Measurements from ENCODE around the gene SEMA6D. TPM values are rescaled to one million over a fixed set of nuclear protein-coding genes. Genes with fewer than 3 reads are reported as not detected.

The SEMA6D gene
- total and polyA plus RNA-seq, 2 donors (not counting 1 experiment from before 2014, with no cell fraction given) = 2.4 to 13.4 TPM

- TF ChIP-seq CTCF (conservative IDR thresholded peaks at IDR 0.05 in 1 of 2, IDR thresholded peaks at IDR 0.05 in 1 of 2; ENCODE audit: low read depth in 1 of 2, low read length in 2 of 2) (no peak), EZH2 (IDR thresholded peaks at IDR 0.05; ENCODE audit: low read length, missing control alignments) (no peak)
- Histone ChIP-seq H3K9ac (ENCODE audit: insufficient read depth, low read length) (no peak overlapping the region), H3K79me2 (ENCODE audit: control insufficient read depth, insufficient read depth, low read length) (no peaks in the 10 kb centered on the region), H3K4me2 (ENCODE audit: extremely low read depth, insufficient read depth, low read length) (peak overlapping the region; percentile 66), H3K9me3 (ENCODE audit: control insufficient read depth, insufficient read depth, low read depth, low read length) (no peaks in the 10 kb centered on the region), H3K27me3 (ENCODE audit: control insufficient read depth, insufficient read depth, low read length) (no peaks in the 10 kb centered on the region), H3K4me3 (replicated peaks in 1 of 4; ENCODE audit: control extremely low read depth in 1 of 4, insufficient read depth in 1 of 4, low read depth in 3 of 4, low read length in 4 of 4) (no peak overlapping the region), H4K20me1 (ENCODE audit: control insufficient read depth, extremely low read depth, insufficient read depth, low read length) (no peaks in the 10 kb centered on the region), H2AFZ (ENCODE audit: low read length) (no peak overlapping the region), H3K27ac (ENCODE audit: insufficient read depth, low read length) (peak overlapping the region; percentile 68), H3K36me3 (ENCODE audit: control insufficient read depth, insufficient read depth, low read length) (no peaks in the 10 kb centered on the region), H3K4me1 (ENCODE audit: control insufficient read depth, extremely low read depth, insufficient read depth, low read length) (peaks cover 15% of the 10 kb centered on the region)
- peak in 1 of 2 donors; percentile 7 for DNase-seq (ENCODE audit: low read depth in 2 of 2)
These were observed 33.5 kb downstream of the SEMA6D start for GRCh38 chr15:47750740-47751262.

GRCh38 chr15:47753591-47753990 lies 36.3 kb downstream of the SEMA6D start:
- H3K9me3 ChIP-seq (ENCODE audit: control insufficient read depth, insufficient read depth, low read depth, low read length) = no peaks in the 10 kb centered on the region
- H3K36me3 ChIP-seq (ENCODE audit: control insufficient read depth, insufficient read depth, low read length) = no peaks in the 10 kb centered on the region
- no peaks in the 10 kb centered on the region for H3K79me2 ChIP-seq (ENCODE audit: control insufficient read depth, insufficient read depth, low read length)
- H3K4me1 ChIP-seq (ENCODE audit: control insufficient read depth, extremely low read depth, insufficient read depth, low read length) = peaks cover 17% of the 10 kb centered on the region
- no peak overlapping the region for H3K9ac ChIP-seq (ENCODE audit: insufficient read depth, low read length)
- H3K27ac ChIP-seq (ENCODE audit: insufficient read depth, low read length) = no peak overlapping the region
- H3K4me2 ChIP-seq (ENCODE audit: extremely low read depth, insufficient read depth, low read length) = no peak overlapping the region
- H3K27me3 ChIP-seq (ENCODE audit: control insufficient read depth, insufficient read depth, low read length) = no peaks in the 10 kb centered on the region
- H2AFZ ChIP-seq (ENCODE audit: low read length) = no peak overlapping the region
- H3K4me3 ChIP-seq (replicated peaks in 1 of 4; ENCODE audit: control extremely low read depth in 1 of 4, insufficient read depth in 1 of 4, low read depth in 3 of 4, low read length in 4 of 4) = no peak overlapping the region
- no peak for DNase-seq (ENCODE audit: low read depth in 2 of 2)
- H4K20me1 ChIP-seq (ENCODE audit: control insufficient read depth, extremely low read depth, insufficient read depth, low read length) = no peaks in the 10 kb centered on the region
- TF ChIP-seq CTCF (conservative IDR thresholded peaks at IDR 0.05 in 1 of 2, IDR thresholded peaks at IDR 0.05 in 1 of 2; ENCODE audit: low read depth in 1 of 2, low read length in 2 of 2) (no peak), EZH2 (IDR thresholded peaks at IDR 0.05; ENCODE audit: low read length, missing control alignments) (no peak)

- no peak overlapping the region for H3K27ac ChIP-seq (ENCODE audit: insufficient read depth, low read length)
These were observed 37.0 kb downstream of the SEMA6D start for GRCh38 chr15:47754312-47754711.

More at GRCh38 chr15:47754312-47754711, 37.0 kb downstream of the SEMA6D start:
- Histone ChIP-seq H4K20me1 (ENCODE audit: control insufficient read depth, extremely low read depth, insufficient read depth, low read length) (no peaks in the 10 kb centered on the region), H3K4me2 (ENCODE audit: extremely low read depth, insufficient read depth, low read length) (no peak overlapping the region), H3K27me3 (ENCODE audit: control insufficient read depth, insufficient read depth, low read length) (no peaks in the 10 kb centered on the region), H3K36me3 (ENCODE audit: control insufficient read depth, insufficient read depth, low read length) (no peaks in the 10 kb centered on the region), H3K9me3 (ENCODE audit: control insufficient read depth, insufficient read depth, low read depth, low read length) (no peaks in the 10 kb centered on the region), H3K9ac (ENCODE audit: insufficient read depth, low read length) (no peak overlapping the region), H2AFZ (ENCODE audit: low read length) (no peak overlapping the region), H3K4me3 (replicated peaks in 1 of 4; ENCODE audit: control extremely low read depth in 1 of 4, insufficient read depth in 1 of 4, low read depth in 3 of 4, low read length in 4 of 4) (no peak overlapping the region), H3K4me1 (ENCODE audit: control insufficient read depth, extremely low read depth, insufficient read depth, low read length) (peaks cover 17% of the 10 kb centered on the region), H3K79me2 (ENCODE audit: control insufficient read depth, insufficient read depth, low read length) (no peaks in the 10 kb centered on the region)
- TF ChIP-seq CTCF (conservative IDR thresholded peaks at IDR 0.05 in 1 of 2, IDR thresholded peaks at IDR 0.05 in 1 of 2; ENCODE audit: low read depth in 1 of 2, low read length in 2 of 2) (no peak), EZH2 (IDR thresholded peaks at IDR 0.05; ENCODE audit: low read length, missing control alignments) (no peak)
- peak in 1 of 2 donors; percentile 21 for DNase-seq (ENCODE audit: low read depth in 2 of 2)
